Renal cortical epithelial cell (primary cell): Measurements from ENCODE around the gene C1orf21. TPM values are rescaled to one million over a fixed set of nuclear protein-coding genes. Genes with fewer than 3 reads are reported as not detected.

Experiments
- DNase-seq: peaks from one replicate; pipeline ENCODE4 v3.0.0-alpha.2; 2011; ENCODE audit warnings: low read depth
- total RNA-seq: library from RNA; depleted of rRNA; stranded (reverse); fragments of >200 nt; gene quantifications from 2 replicates; pipeline ENCODE4 v1.2.3, GENCODE V29; 2014

C1orf21 gene
- total RNA-seq, 1 donor from 2014 or later: 1.7 TPM

DNA sequence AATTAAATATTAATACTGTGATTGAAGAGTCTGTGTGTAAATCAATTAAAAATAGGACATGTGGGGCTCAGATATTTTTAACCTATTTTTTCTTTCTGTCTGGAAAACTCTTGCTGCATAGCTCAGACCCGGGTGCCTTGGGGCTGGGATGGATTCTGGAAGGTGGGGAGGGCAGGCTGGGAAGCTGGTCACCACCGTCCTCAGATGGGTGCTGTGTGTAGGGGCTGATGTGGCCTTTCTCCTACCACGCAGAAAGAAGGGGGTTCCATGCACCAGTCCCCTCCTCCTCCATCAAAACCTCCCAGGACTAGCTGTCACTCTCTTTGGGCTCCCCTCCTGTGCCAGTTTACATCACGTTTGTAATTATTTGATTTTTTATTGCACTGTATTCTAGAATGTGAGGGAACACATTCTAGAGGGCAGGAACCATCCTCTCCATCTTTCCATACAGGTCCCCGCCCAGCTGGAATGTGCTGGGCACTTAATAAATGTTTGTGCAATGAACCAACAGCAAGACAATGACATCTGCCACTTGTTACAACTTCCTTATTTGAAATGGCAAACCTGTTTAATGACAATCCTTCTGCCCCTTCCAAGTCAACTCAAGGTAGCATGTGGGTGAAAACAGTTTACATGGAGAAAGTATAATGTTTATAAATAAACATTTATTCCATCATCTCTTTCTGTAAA is 263.5 kb downstream of the C1orf21 start:
- peak; percentile 13 for DNase-seq

GRCh38 chr1:184655185-184655584 is 268.4 kb downstream of the C1orf21 start:
- DNase-seq: no peak

DNA sequence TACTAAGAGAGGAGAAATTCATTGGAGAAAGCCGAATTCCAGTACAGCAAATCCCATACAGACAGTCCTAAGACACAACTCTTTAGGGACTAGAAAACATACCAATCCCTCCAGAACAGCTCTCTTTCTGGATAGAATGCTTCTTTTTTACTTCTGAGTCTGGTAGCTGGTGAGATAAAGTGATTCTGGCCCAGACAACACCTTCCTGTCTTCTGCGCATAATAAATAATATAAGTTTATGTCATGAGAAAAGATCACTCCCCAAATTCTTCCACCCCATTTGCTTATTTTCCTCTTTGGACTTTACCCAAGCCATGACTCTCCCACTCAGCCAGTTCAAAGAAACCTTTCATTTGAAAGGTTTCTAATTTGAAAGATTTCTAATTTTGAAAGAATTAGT is 269.4 kb downstream of the C1orf21 start:
- DNase-seq: no peak

GRCh38 chr1:184658055-184658454 is 271.2 kb downstream of the C1orf21 start:
- no peak for DNase-seq

DNA sequence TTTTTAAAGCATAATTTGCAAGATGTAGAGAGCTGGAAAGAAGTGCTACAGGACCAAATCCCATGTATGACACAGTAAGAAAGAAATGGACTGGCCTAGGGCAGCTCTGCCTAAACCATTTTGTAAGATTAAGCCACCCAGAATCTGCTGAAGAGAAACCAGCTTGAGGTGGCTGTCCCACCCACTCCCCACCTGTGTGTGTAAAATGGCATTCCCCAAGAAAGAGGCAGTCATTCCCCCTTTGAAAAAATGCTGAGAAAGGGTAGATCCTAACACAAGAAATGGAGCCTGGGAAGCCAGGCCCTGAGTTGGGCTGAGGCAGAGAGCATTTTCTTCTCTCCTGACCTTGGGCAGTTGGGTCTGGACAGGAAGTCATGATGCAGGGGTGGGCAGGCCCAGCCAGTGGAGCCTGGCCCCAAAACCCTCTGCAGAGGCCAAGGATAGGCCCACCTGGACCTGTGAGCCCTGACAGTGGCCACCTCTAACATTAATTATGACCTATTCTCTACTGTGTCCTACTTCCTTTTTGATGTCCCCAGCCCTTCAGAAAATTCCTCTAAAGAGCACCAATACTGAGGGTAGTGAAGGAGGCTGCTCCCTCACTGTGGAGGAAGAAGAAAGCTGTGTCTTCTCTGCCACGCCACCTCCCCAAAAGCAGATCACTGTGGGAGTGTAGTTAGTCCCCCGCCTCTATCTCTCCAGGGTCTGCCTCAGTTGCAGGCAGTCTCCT is 273.8 kb downstream of the C1orf21 start:
- no peak for DNase-seq

- DNase-seq: no peak
Observed at GRCh38 chr1:184661801-184662200, 275.0 kb downstream of the C1orf21 start.

DNA sequence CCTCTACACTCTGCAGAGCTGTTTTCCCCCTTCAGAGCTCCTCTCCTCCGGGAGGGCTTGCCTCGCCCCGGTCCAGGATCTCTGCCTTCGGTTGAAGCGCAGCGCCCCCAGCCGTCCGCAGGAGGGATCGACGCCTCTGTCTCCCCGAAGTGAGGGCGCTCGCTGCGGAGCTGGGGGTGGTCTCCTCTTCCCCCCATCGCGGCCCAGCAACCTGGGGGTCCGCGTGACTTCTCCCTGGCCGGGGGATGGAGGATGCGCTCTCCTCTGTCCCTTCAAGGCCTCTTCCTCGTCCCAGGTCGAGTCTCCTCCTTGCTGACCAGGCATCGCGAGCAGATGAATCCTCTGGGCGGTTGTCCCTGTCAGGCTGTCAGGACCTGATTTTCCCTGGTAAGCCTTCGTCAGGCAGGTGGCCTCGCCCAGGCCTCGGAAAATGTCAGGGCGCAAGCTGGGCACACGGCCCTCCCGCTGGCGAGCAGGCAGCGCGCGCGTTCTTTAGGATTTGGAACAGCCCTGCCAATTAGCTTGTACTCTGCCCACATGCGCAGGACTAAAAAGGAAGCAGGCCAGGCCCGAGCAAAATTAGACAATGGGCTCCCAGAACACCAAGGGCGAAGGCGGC is 277.3 kb downstream of the C1orf21 start:
- peak; percentile 29 for DNase-seq

- no peak for DNase-seq
Observed at GRCh38 chr1:184664661-184665060, 277.8 kb downstream of the C1orf21 start.

DNA sequence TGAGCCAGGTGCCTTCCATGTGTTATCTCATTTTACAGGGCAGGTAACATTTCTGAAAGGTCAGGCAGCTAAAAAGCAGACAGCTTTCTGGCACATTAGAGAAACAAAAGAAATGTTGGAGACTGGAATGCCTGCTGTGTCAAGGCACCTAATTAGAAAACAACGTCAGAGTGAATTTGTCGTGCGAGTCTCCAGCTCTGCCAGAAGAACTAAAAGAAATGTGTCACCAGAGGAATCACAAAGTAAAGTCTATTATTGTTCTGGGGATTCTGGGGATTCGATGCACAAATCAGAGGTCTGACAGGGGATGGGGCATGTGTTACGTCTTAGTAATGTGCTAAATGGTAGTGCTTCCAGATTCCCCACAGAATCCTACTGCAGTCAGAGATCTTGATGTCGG is 278.5 kb downstream of the C1orf21 start:
- no peak for DNase-seq

DNA sequence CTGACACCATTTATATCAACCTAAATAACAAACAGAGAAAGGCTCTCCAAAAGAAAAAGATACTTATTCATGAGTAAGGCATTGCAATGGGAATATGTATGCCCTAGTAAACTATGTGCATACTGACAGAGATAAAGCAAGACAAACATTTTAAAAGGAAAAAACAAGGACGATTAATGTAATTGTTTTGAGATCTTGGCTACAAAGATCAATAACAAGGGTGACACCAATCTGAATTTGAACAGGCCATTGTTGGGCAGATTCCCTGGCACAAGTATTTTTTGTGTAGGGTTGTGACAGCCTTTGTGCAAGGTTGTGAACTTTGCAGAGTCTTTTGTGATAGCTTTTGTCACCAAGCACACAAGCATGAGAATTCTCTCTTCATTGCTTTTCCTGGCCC is 282.6 kb downstream of the C1orf21 start:
- DNase-seq: no peak

DNA sequence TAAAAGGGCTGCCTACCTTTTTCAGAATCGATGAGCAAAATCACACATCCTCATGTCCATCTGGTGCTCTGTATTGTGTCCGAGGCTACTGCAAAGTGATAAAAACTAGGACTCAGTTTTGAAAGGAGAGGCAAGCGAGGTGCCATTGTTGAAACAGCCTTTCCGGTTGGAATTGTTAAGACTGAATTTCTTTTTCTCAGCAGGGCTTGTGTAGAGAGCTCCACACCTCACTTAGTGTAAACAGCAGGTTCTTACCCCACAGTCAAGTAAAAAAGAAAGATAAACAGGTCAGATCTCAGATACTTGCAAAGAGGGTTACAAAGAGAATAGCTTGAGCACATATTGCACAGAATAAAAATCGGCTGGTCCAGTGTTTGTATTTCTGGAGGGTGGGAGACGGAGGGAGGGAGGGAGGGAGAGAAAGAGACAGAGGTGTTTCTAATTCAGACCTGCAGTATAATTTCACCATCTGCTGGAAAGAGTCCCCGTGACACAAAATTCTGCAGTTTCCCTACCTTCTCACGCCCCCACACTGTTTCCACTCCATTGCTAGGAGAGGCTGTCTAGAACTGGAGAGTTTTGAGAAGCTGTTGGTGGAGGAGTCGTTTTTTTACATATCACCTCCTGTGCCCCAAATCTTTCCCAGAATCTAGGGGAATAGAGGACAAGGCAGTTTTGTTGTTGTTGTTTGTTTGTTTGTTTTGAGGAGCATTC is 285.3 kb downstream of the C1orf21 start:
- DNase-seq: no peak

DNA sequence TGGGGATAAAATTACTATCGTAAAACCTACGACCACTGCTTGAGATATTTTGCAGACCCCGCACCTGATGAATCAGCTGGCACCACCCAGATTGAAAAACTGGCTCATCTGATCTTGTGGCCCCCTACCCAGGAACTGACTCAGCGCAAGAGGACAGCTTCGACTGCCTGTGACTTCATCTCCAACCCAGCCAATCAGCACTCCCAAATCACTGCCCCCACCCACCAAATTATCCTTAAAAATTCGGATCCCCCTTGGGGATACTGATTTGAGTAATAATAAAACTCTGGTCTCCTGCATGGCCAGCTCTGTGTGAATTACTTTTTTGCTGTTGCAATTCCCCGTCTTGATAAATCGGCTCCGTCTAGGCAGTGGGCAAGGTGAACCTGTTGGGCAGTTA is 286.5 kb downstream of the C1orf21 start:
- DNase-seq: no peak

DNA sequence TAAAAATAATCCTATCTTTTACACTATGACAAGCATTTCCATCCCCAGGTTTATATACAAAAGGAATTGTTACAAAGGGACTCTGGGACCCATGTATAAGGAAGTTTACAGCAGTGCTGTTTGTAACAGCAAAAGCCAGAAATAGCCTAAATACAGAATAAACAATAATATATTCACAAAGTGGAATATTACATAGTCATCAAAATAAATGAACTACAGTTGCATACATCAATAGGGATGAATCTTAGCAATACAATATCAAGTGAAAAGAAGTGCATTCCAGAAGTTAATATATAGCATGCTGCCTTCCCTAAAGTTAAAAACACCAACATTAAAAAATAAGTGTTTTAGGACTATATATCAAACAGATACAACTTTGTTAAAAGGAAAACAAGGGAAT is 290.5 kb downstream of the C1orf21 start:
- DNase-seq: no peak
